Mucosa of descending colon (tissue), 3 donors: ENCODE data around the gene SNX8. TPM values are rescaled to one million over a fixed set of nuclear protein-coding genes. Genes with fewer than 3 reads are reported as not detected.

ENCODE experiments used
- ATAC-seq: fragments of 200-7000 bp; cut with Tn5 transposase; one replicate; pipeline ENCODE4 v1.9.1; 2020; ENCODE audit warnings: mild to moderate bottlenecking, moderate library complexity
- DNase-seq, 3 donors: peaks; one replicate each; pipeline ENCODE4 v3.0.0-alpha.2; 2020
- H3K36me3 ChIP-seq: fragments of 200-600 bp; one replicate; pipeline ENCODE4 v1.8.0; 2021; ENCODE audit warnings: low read depth, mild to moderate bottlenecking
- H3K4me1 ChIP-seq: fragments of 200-600 bp; one replicate; pipeline ENCODE4 v1.8.0; 2021; ENCODE audit warnings: low read depth, mild to moderate bottlenecking
- H3K4me3 ChIP-seq: fragments of 200-600 bp; one replicate; pipeline ENCODE4 v1.8.0; 2021; ENCODE audit warnings: mild to moderate bottlenecking
- H3K9me3 ChIP-seq: fragments of 200-600 bp; one replicate; pipeline ENCODE4 v1.8.0; 2021; ENCODE audit warnings: mild to moderate bottlenecking
- intact Hi-C, 2 donors: fragments of 100-400 bp; cut with DNase I in 1 of 2; cut with micrococcal nuclease in 1 of 2; formaldehyde crosslinking; loops; one replicate each; pipeline versions ENCODE4 v1.11.0 to v1.11.1; 2022; cut with DNase I, micrococcal nuclease
- microRNA-seq: library from miRNA; unstranded; fragments of <30 nt; microRNA quantifications from one replicate; pipeline ENCODE4, GENCODE V29; 2019
- total RNA-seq, 3 donors: library from RNA; stranded (reverse); fragmentation: NEBNext Ultra II Directional in 2 of 3; extraction: Animal tissue kit (Norgen Biotek cat#: 25700) in 2 of 3; gene quantifications; one replicate each; pipeline versions ENCODE4 v1.2.1 to v1.2.4, GENCODE V29; 2021 to 2023
- TF ChIP-seq, protein P1 (sequence below): fragments of 200-600 bp; IDR thresholded peaks from one replicate; pipeline ENCODE4 v1.8.0; 2022; ENCODE audit warnings: antibody characterized with exemption, mild to moderate bottlenecking
- donor health status: DM: no; HTN: no; CAD: no; lungs with moderate emphysema.
- donor health status: DM: no; HTN: no; CAD: no.
- donor health status: DM: no; HTN: yes; CAD: no.

SNX8 gene
- total RNA-seq, 3 donors from 2014 or later: 20.8 to 30.1 (median 23.2) TPM

DNA sequence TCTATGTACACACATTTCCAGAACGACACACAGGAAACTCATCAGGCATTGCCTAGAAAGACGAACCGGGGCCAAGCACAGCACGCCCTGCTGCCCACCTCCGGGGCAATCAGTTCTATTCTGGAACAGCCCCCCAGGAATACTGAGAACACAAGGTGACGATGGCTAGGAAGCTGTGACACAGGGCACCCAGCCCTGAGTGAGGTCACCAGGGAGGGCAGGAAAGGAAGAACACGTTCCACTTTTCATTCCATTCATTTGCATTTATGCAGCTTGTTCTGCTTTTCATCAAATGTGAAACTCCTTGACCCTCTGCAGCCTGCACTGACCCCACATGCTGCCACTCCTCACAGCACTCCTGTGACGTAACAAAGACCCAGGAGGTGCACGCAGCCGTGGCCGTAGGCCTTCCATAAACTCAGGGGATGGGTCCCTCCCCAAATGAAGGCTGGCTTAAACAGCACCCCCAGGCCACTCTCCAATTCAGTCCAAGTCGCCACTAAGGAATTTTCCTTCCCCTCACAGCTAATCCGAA is 110.4 kb downstream of the SNX8 start:
- ATAC-seq: no peak
- DNase-seq: peak in 2 of 3 donors; percentile 2 to 25
- no peak overlapping the region for H3K4me3 ChIP-seq
- TF ChIP-seq, protein P1, sequence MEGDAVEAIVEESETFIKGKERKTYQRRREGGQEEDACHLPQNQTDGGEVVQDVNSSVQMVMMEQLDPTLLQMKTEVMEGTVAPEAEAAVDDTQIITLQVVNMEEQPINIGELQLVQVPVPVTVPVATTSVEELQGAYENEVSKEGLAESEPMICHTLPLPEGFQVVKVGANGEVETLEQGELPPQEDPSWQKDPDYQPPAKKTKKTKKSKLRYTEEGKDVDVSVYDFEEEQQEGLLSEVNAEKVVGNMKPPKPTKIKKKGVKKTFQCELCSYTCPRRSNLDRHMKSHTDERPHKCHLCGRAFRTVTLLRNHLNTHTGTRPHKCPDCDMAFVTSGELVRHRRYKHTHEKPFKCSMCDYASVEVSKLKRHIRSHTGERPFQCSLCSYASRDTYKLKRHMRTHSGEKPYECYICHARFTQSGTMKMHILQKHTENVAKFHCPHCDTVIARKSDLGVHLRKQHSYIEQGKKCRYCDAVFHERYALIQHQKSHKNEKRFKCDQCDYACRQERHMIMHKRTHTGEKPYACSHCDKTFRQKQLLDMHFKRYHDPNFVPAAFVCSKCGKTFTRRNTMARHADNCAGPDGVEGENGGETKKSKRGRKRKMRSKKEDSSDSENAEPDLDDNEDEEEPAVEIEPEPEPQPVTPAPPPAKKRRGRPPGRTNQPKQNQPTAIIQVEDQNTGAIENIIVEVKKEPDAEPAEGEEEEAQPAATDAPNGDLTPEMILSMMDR: no peak
- no peaks in the 10 kb centered on the region for H3K36me3 ChIP-seq
- no peaks in the 10 kb centered on the region for H3K4me1 ChIP-seq
- no peaks in the 10 kb centered on the region for H3K9me3 ChIP-seq
- intact Hi-C loops: loop anchor here in 1 of 2 donors (10.0 kb wide), 1 partner anchor 99 kb away; no protein-coding TSS in a partner anchor

DNA sequence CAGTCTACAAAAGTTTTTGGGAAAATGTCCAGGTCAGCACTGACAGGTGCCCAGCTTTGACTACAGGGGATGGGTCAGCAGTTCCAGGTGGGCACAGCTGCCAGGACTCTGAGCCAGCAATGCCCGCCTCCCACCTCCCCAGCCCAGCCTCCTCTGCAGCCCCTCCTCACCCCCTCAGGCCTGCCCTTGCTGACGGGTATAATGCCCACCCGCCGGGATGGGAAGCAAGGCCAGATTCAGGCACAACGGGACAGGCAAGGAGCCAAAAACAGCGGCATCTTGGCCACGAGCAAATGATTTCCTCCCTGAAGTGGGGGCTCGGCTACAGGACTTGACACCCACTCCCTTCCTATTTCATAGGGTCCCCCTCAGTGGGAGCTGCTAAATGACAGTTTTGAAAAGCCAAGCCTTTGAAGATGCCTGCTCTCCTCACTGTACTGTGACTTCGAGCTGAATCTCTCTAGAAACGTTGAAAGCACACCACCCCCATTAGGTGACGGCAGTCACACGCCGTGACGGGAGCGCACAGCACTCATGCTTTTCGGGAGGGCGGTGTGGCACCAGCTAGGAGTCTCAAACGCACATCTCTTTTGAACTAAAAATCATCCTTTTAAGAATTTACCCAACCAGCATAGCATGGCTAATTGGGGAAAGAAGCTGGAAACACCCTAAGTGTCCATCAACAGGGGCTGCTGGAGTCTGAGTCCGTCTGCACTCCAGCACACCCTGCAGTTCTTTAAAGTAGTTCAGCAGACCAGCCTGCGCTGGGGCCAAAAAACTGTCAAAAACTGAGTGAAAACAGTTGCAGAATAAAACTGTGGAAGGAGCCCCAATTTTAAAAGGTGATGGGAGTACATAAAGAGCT is 111.1 kb downstream of the SNX8 start:
- Histone ChIP-seq H3K4me1 (no peaks in the 10 kb centered on the region), H3K4me3 (no peak overlapping the region), H3K36me3 (no peaks in the 10 kb centered on the region), H3K9me3 (no peaks in the 10 kb centered on the region)
- peak in 1 of 3 donors; percentile 31 for DNase-seq
- intact Hi-C loops: loop anchor here in 1 of 2 donors (10.0 kb wide), 1 partner anchor 98 kb away; no protein-coding TSS in a partner anchor
- TF ChIP-seq, protein P1: no peak
- ATAC-seq: no peak

DNA sequence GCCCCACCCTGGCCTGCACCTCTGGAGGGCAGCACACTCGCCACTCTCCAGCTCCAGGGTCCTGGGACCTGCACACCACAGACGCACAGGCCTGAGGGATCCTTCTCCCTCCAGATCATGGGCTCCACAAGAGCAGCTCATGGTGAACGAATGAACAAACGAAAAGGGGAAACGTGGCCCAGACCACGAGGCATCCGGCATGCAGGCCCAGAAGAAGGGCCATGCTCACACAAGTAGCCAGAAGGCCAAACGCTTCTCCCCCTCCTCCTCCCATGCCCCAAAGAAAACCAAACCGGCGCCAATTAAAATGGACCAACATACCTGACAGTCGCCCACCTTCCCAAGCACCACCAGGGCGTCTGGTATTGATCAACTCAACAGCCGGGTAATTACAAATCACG is 111.9 kb downstream of the SNX8 start:
- H3K9me3 ChIP-seq: no peaks in the 10 kb centered on the region
- no peak for DNase-seq
- ATAC-seq: no peak
- no peaks in the 10 kb centered on the region for H3K4me1 ChIP-seq
- no peaks in the 10 kb centered on the region for H3K36me3 ChIP-seq
- no peak overlapping the region for H3K4me3 ChIP-seq
- intact Hi-C loops: loop anchor here in 1 of 2 donors (10.0 kb wide), 1 partner anchor 98 kb away; no protein-coding TSS in a partner anchor
- TF ChIP-seq, protein P1: no peak

Small RNA genes within 50 kb of the gene (microRNA-seq; reads per million reads assigned to microRNA genes)
- not detected for gene MIR6836

Other genes starting within 250 kb of the SNX8 start
- 10 to 100 TPM; 25.3 to 31.2 (median 26.2) TPM for gene MAD1L1, start 81.5 kb downstream of the SNX8 start, total RNA-seq
- 10 to 100 TPM; 16.5 to 18.8 (median 17.2) TPM for gene MRM2, start 72.2 kb downstream of the SNX8 start, total RNA-seq
- gene NUDT1, start 72.2 kb downstream of the SNX8 start, total RNA-seq: 10 to 100 TPM in 2 of 3 donors, 1 to 10 TPM in 1; 6.8 to 20.3 (median 12.4) TPM
- 100 to 1,000 TPM in 2 of 3 donors, 10 to 100 TPM in 1; 91.6 to 127 (median 110) TPM for gene EIF3B, start 40.4 kb upstream of the SNX8 start, total RNA-seq
- gene CHST12, start 89.2 kb upstream of the SNX8 start, total RNA-seq: 10 to 100 TPM; 10.7 to 20.9 (median 12.2) TPM
- not detected for gene GRIFIN, start 162.0 kb upstream of the SNX8 start, total RNA-seq
- gene LFNG, start 205.3 kb upstream of the SNX8 start, total RNA-seq: 10 to 100 TPM; 31.7 to 95.0 (median 71.7) TPM
- gene BRAT1, start 241.1 kb upstream of the SNX8 start, total RNA-seq: 10 to 100 TPM; 20.7 to 27.9 (median 22.1) TPM
- gene IQCE, start 244.5 kb upstream of the SNX8 start, total RNA-seq: 10 to 100 TPM; 27.9 to 41.2 (median 35.9) TPM